GM19467 (cell line): Measurements from ENCODE around the gene PEX11A.

Experiments used
- ATAC-seq: cut with Tn5 transposase; IDR thresholded peaks from one replicate; pipeline ENCODE4 v1.9.1; 2021; ENCODE audit warnings: mild to moderate bottlenecking, moderate library complexity; ENCODE audit not compliant: unreplicated experiment

Gene PEX11A

GRCh38 chr15:89677381-89677780 is 13.2 kb downstream of the PEX11A start:
- no peak for ATAC-seq

- no peak for ATAC-seq
Measured at GRCh38 chr15:89675606-89676005, 14.9 kb downstream of the PEX11A start.

GRCh38 chr15:89674526-89674925 is 16.0 kb downstream of the PEX11A start:
- ATAC-seq, result no peak

- no peak for ATAC-seq
Measured at GRCh38 chr15:89673165-89673512, 17.4 kb downstream of the PEX11A start.

GRCh38 chr15:89672221-89673164 is 18.1 kb downstream of the PEX11A start:
- no peak for ATAC-seq

- no peak for ATAC-seq
Measured at GRCh38 chr15:89671687-89672086, 18.9 kb downstream of the PEX11A start.

- ATAC-seq, result no peak
Measured at GRCh38 chr15:89670971-89671560, 19.5 kb downstream of the PEX11A start.

DNA sequence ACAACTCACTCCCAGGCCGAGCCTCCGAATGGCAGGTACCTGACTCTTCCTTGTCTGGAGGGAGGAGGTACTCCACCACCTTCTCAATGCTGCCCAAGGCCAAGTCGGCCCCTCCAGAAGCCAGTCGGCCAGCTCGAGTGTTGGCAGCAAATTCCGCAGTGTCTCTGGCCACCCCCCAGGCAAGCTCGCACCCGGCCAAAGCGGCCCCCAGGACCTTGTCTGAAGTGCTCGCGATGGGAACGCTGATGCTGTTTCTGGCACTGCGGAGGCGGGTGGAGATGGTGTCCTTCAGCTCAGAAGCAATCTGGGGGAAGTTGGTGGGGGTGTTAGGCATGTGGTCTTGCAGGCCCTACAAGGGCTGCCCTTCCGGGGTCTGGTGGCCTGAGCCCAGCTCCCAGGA is 20.6 kb downstream of the PEX11A start:
- ATAC-seq, result no peak

- ATAC-seq, result no peak
Measured at GRCh38 chr15:89669309-89669865, 21.2 kb downstream of the PEX11A start.

GRCh38 chr15:89668171-89668570 is 22.4 kb downstream of the PEX11A start:
- no peak for ATAC-seq

GRCh38 chr15:89667706-89667960 is 22.9 kb downstream of the PEX11A start:
- ATAC-seq, result no peak

DNA sequence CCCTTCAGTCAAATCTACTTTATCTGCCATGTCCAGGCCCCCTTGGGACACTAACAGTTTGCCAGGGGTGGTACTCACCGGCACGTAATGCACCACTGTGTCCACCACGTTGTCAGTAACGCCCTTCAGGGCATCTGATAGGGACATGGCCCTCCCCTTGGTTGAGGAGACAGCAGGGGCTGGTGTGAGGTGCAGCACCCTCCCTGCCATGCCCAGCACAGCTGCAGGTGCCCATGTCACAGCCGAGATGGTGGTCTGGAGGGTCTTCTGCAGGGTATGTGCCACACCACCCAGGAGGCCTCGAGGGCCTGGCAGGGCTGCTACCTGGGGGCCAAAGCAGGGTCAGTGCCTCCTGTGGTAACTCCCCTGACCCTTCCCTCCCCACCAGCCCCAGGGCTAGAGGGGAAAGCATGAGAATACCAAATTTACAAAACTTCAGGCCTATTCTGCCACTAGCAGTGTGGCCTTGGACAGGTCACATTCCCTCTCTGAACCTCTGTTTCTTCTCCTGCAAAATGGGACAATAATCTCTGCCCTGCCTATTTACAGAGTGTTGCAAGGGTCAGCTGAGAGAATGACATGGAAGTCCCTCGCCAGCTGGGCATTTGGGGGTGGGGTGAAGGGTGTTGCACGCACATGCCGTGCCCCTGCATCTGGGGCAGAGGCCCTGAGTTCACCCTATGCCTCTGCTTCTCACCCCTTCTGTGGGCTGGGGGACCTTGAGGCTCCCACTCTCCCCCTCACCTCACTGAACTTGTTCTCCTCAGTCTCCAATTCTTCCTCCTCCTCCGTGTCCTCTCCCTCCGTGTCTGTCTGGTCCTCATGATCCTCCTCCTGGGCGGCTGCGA is 23.5 kb downstream of the PEX11A start:
- ATAC-seq, result no peak

DNA sequence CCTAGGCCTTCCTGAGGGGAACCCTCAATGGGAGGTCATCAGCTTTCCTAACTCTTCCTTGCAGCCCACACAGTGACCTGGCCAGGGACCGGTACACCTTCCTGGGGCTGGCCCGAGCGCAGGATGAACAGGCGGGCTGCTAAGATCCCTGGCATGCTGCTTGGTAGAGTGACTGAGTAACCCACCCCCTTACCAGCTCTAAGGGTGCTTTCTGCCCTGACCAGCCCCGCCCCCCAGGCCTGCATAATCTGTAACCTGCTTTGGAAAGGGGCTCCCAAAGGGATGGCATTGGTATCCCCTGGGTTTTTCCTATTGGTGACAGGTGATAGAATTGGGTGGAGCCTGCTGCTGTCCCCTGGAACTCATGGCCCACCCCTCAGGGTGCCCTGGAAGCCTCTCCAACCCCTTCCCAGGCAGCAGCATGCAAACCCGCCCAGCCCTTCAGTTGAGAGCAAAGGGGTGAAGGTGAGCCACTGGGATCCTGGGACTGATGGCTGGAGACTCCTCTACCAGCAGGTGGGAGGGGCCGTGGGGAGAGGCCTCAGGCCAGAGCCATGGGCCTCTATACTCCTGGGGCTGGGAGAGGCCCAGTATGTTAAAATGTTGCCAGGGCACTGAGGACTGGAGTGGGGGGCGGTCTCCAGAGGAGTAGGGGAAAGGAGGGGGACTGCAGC is 24.2 kb downstream of the PEX11A start:
- no peak for ATAC-seq

- no peak for ATAC-seq
Measured at GRCh38 chr15:89665449-89666181, 24.9 kb downstream of the PEX11A start.

DNA sequence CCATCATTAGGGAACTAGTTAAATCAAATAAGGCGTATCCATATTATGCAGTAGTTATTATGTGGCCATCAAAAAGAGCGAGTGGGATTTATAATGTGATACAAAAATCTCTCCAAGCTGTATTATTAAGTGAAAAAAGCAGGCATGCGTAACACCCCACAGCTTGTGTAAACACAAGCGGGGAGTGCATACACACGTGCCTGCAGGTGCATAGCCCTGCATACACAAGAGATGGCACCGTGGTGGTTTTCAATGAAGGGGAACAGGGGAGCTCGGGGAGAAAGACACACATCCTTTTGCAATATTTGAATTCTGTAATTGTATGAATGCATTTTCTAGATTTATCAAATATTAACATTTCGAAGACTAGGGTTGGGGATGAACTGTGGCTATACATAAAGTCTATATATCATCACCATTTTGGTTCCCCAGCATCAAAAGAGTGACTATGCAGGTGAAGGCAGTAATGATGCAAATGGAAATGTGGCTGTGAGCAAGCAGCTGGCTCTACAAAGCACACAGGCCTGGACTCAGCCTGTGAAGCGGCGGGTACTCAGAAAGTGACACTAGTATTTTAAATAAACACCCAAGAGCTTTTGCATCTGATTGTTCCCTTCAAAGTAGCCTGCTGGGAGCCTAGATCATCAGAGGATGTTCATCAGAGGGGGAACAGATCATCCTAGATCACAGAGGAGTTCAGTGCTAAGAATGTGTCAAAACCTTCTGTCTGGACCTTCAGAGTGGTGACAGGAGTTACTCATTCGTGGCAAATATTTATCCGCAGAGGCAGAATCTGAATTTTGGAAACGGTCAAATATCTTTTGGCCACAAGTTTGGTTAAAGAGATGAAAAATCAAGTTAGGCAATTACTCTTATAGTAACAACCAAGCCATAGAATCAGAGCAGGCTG is 25.9 kb downstream of the PEX11A start:
- no peak for ATAC-seq

DNA sequence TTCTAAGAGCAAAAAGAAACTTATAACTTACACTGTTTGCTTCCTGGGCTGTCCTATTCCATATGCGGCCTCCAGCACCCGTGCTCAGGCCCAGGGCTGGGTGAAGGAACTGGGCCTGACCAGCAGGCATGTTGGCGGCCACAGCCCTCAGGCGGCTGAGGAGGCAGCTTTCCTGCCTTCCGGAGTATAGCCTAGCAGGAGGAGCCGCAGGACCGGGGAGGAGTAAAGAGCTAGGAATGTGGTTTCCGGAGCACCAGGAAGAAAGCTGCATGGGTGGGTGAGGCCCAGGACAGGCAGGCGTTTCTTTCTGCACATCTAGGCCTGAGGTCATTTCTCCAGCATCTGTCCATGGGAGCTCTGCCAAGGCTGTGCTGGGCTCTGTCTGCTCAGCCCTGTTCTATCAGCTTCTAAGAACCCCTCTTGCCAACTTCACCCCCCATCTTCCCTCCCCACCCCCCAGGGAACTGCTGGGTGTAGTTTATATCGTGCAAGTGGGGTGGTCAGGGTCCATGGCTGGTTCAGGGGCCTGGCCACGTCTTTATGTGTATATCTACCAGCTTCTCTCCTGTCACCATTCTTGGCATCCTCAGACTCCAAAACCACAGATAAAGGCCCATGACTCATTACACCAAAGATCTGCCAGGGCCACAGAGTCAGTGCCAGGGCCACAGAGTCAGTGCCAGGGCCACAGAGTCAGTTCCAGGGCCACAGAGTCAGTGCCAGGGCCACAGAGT is 27.5 kb downstream of the PEX11A start:
- no peak for ATAC-seq

- ATAC-seq, result no peak
Measured at GRCh38 chr15:89660556-89660955, 30.0 kb downstream of the PEX11A start.

GRCh38 chr15:89659295-89659694 is 31.3 kb downstream of the PEX11A start:
- no peak for ATAC-seq
